Astrocyte (in vitro differentiated cells and primary cell): Measurements from ENCODE around the gene CLASRP. TPM values are rescaled to one million over a fixed set of nuclear protein-coding genes. Genes with fewer than 3 reads are reported as not detected.

ENCODE experiments used
- DNase-seq: peaks from one replicate; pipeline ENCODE4 v3.0.0-alpha.2; 2010; ENCODE audit warnings: low read depth
- FAIRE-seq: peaks from 2 replicates; lab custom pipeline; 2011; peaks lifted over from hg19 to GRCh38; lab: Jason Lieb, UNC
- H2AFZ ChIP-seq: 2 replicates; pipeline ENCODE4 v1.6.0; 2012; ENCODE audit warnings: low read depth, low read length, inconsistent platforms
- H3K27ac ChIP-seq: 2 replicates; pipeline ENCODE4 v1.5.1; 2011; ENCODE audit warnings: low read depth, low read length, inconsistent platforms
- H3K27me3 ChIP-seq: 2 replicates; pipeline ENCODE4 v1.6.0; 2011; ENCODE audit warnings: low read length, inconsistent platforms; ENCODE audit not compliant: insufficient read depth
- H3K36me3 ChIP-seq: 2 replicates; pipeline ENCODE4 v1.5.1; 2011; ENCODE audit warnings: low read length, inconsistent platforms; ENCODE audit not compliant: insufficient read depth
- H3K4me1 ChIP-seq: 2 replicates; pipeline ENCODE4 v1.5.1; 2011; ENCODE audit warnings: low read length, inconsistent platforms; ENCODE audit not compliant: insufficient read depth
- H3K4me2 ChIP-seq: 2 replicates; pipeline ENCODE4 v1.6.0; 2012; ENCODE audit warnings: low read length, inconsistent platforms
- H3K4me3 ChIP-seq: 2 replicates; pipeline ENCODE4 v1.5.1; 2011; ENCODE audit warnings: low read depth, mild to moderate bottlenecking, low read length, inconsistent platforms; ENCODE audit not compliant: insufficient read depth
- H3K79me2 ChIP-seq: 2 replicates; pipeline ENCODE4 v1.6.0; 2012; ENCODE audit warnings: mild to moderate bottlenecking, low read length, inconsistent platforms; ENCODE audit not compliant: insufficient read depth
- H3K9ac ChIP-seq: 2 replicates; pipeline ENCODE4 v1.6.0; 2012; ENCODE audit warnings: mild to moderate bottlenecking, low read length, inconsistent platforms
- H3K9me3 ChIP-seq: 2 replicates; pipeline ENCODE4 v1.5.1; 2012; ENCODE audit warnings: low read depth, mild to moderate bottlenecking, low read length, inconsistent platforms; ENCODE audit not compliant: insufficient read depth
- H4K20me1 ChIP-seq: 2 replicates; pipeline ENCODE4 v1.6.0; 2012; ENCODE audit warnings: low read length, inconsistent platforms; ENCODE audit not compliant: insufficient read depth
- H3K27ac Mint-ChIP-seq: one replicate; pipeline ENCODE4 v1.8.0; 2021; ENCODE audit warnings: mild to moderate bottlenecking, mixed read lengths; ENCODE audit not compliant: unreplicated experiment
- H3K27me3 Mint-ChIP-seq: one replicate; pipeline ENCODE4 v1.8.0; 2021; ENCODE audit warnings: low read depth, mixed read lengths; ENCODE audit not compliant: unreplicated experiment
- H3K36me3 Mint-ChIP-seq: one replicate; pipeline ENCODE4 v1.8.0; 2021; ENCODE audit warnings: low read depth, mixed read lengths; ENCODE audit not compliant: unreplicated experiment
- H3K4me1 Mint-ChIP-seq: one replicate; pipeline ENCODE4 v1.8.0; 2021; ENCODE audit warnings: low read depth, mixed read lengths; ENCODE audit not compliant: unreplicated experiment
- H3K4me3 Mint-ChIP-seq: one replicate; pipeline ENCODE4 v1.8.0; 2021; ENCODE audit warnings: mild to moderate bottlenecking, moderate library complexity, mixed read lengths; ENCODE audit not compliant: unreplicated experiment
- H3K9me3 Mint-ChIP-seq: one replicate; pipeline ENCODE4 v1.8.0; 2021; ENCODE audit warnings: mild to moderate bottlenecking, mixed read lengths; ENCODE audit not compliant: unreplicated experiment
- EZH2 ChIP-seq: IDR thresholded peaks from 2 replicates; pipeline ENCODE4 v1.6.1; 2012; ENCODE audit warnings: mild to moderate bottlenecking, low read length, inconsistent platforms; ENCODE audit not compliant: insufficient read depth
- total RNA-seq: library from RNA; stranded (reverse); gene quantifications from 2 replicates; pipeline ENCODE4 v1.2.1, GENCODE V29; 2021
- TF ChIP-seq, protein P1 (sequence below): IDR thresholded peaks from 2 replicates; pipeline ENCODE4 v1.5.1; 2011; ENCODE audit warnings: low read depth, mild to moderate bottlenecking, inconsistent platforms, low read length, moderate library complexity; ENCODE audit not compliant: insufficient read depth

The CLASRP gene
- total RNA-seq, 1 donor from 2014 or later, result 45.5 TPM

DNA sequence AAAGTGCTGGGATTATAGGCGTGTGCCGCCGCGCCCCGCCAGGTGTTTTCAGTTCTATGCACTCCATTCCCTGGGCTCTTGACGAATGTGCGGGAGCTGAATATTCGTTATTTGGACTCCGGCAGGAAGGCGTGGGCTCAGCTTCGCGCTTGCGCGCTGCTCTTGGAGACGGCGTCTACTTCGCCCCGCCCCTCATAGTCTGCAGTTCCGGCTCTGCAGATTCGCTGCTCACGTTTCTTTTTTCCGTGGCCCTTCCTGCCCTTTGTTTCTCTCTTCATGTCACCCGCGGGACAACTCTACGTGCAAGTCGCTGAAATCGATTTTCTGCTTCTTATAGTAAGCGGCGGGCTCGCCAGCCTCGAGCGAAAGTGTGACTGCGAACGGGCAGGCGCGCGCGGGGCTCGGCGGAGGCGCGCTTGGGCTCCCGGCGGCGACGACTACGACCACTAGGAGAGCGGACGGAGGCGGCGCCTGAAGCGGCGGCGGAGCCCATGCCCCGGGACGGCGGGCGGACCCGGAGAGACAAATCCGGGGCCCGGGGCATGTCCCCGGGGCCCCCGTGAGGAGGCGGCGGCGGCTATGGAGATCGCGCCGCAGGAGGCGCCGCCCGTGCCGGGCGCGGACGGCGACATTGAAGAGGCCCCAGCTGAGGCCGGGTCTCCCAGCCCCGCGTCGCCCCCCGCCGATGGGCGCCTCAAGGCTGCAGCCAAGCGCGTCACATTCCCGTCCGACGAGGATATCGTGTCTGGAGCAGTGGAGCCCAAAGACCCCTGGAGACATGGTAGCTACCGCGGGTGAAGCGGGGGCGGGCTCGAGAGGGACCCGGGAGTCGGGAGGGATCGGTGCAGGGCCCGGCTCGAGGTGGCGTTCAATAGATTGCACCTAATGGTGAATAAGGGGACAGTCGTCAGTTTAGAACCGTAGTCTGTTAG lies 54.2 kb downstream of the CLASRP start, which contains the start of gene PPP1R37:
TSS of gene PPP1R37 (plus strand) at position 433 of the 932 bp plus-strand sequence. CDS start at position 580, 147 bp downstream.
- Mint-ChIP-seq H3K36me3 (peaks cover 9% of the 10 kb centered on the region), H3K9me3 (no peaks in the 10 kb centered on the region), H3K27me3 (no peaks in the 10 kb centered on the region), H3K27ac (peak within 1 kb of the TSS; percentile 95), H3K4me3 (peak within 1 kb of the TSS; percentile 93), H3K4me1 (peaks cover 37% of the 10 kb centered on the region)
- H3K79me2 ChIP-seq, result peaks cover 67% of the 10 kb centered on the region
- peak within 1 kb of the TSS; percentile 88 for H3K4me3 ChIP-seq
- no peak for TF ChIP-seq EZH2
- TF ChIP-seq, protein P1, sequence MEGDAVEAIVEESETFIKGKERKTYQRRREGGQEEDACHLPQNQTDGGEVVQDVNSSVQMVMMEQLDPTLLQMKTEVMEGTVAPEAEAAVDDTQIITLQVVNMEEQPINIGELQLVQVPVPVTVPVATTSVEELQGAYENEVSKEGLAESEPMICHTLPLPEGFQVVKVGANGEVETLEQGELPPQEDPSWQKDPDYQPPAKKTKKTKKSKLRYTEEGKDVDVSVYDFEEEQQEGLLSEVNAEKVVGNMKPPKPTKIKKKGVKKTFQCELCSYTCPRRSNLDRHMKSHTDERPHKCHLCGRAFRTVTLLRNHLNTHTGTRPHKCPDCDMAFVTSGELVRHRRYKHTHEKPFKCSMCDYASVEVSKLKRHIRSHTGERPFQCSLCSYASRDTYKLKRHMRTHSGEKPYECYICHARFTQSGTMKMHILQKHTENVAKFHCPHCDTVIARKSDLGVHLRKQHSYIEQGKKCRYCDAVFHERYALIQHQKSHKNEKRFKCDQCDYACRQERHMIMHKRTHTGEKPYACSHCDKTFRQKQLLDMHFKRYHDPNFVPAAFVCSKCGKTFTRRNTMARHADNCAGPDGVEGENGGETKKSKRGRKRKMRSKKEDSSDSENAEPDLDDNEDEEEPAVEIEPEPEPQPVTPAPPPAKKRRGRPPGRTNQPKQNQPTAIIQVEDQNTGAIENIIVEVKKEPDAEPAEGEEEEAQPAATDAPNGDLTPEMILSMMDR, result no peak
- H3K4me2 ChIP-seq, result peak within 1 kb of the TSS; percentile 100
- H3K9me3 ChIP-seq, result no peaks in the 10 kb centered on the region
- H3K27me3 ChIP-seq, result no peaks in the 10 kb centered on the region
- H4K20me1 ChIP-seq, result peaks cover 44% of the 10 kb centered on the region
- H3K9ac ChIP-seq, result peak within 1 kb of the TSS; percentile 91
- peak; percentile 64 for FAIRE-seq
- peak within 1 kb of the TSS; percentile 84 for H2AFZ ChIP-seq
- H3K36me3 ChIP-seq, result peaks cover 5% of the 10 kb centered on the region
- peak within 1 kb of the TSS; percentile 94 for H3K27ac ChIP-seq
- H3K4me1 ChIP-seq, result peaks cover 24% of the 10 kb centered on the region
- DNase-seq, result peak; percentile 95

DNA sequence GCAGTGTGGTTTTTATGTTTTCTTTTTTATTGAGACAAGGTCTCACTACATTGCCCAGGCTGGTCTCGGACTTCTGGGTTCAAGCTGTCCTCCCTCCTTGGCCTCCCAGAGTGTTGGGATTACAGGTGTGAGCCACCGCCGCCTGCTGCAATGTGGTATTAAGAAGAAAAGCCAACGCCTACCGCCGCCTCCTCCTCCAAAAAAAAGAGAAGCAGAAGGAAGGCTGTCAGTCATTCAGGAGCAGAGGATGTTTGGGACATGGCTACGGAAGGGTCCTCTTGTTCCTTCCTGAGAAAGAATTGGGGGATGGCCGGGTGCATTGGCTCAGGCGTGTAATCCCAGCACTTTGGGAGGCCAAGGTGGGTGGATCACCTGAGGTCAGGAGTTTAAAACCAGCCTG lies 55.3 kb downstream of the CLASRP start:
- H3K4me1 Mint-ChIP-seq, result peaks cover 49% of the 10 kb centered on the region
- no peaks in the 10 kb centered on the region for H3K9me3 ChIP-seq
- H3K79me2 ChIP-seq, result peaks cover 73% of the 10 kb centered on the region
- DNase-seq (no peak), FAIRE-seq (no peak)
- H3K27ac Mint-ChIP-seq, result no peak overlapping the region
- H3K27me3 Mint-ChIP-seq, result no peaks in the 10 kb centered on the region
- no peak overlapping the region for H3K27ac ChIP-seq
- H4K20me1 ChIP-seq, result peaks cover 55% of the 10 kb centered on the region
- peaks cover 5% of the 10 kb centered on the region for H3K36me3 ChIP-seq
- no peak for TF ChIP-seq EZH2
- TF ChIP-seq, protein P1, result no peak
- H3K4me3 ChIP-seq, result peak overlapping the region; percentile 88
- peak overlapping the region; percentile 91 for H3K9ac ChIP-seq
- H2AFZ ChIP-seq, result no peak overlapping the region
- H3K36me3 Mint-ChIP-seq, result peaks cover 9% of the 10 kb centered on the region
- H3K4me2 ChIP-seq, result peak overlapping the region; percentile 100
- H3K27me3 ChIP-seq, result no peaks in the 10 kb centered on the region
- H3K4me1 ChIP-seq, result peaks cover 35% of the 10 kb centered on the region
- no peaks in the 10 kb centered on the region for H3K9me3 Mint-ChIP-seq
- H3K4me3 Mint-ChIP-seq, result peak overlapping the region; percentile 93

DNA sequence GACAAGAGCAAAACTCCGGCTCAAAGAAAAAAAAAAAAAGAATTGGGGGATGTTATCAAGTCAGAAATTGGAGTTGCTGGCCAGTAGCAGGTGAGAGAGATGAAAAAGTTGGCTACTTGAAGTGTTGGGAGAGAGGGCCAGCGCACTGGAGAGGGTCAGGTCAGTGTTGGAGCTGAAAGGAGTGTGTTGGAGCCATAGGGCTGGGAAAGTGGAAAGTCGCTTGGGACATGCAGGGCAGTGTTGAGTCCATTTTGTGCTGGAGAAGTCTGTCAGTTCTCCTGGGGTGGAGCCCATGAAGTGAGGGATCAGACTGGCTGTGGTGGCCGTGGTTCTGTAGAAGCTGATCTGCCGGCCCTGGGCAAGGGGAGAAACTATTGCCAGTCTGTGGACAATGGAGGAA lies 55.9 kb downstream of the CLASRP start:
- H3K9me3 Mint-ChIP-seq, result no peaks in the 10 kb centered on the region
- Histone ChIP-seq H3K4me3 (no peak overlapping the region), H3K4me1 (peaks cover 41% of the 10 kb centered on the region), H3K9me3 (no peaks in the 10 kb centered on the region), H3K79me2 (peaks cover 74% of the 10 kb centered on the region), H3K36me3 (peaks cover 5% of the 10 kb centered on the region), H3K4me2 (peak overlapping the region; percentile 100), H2AFZ (no peak overlapping the region), H3K27me3 (no peaks in the 10 kb centered on the region), H3K27ac (no peak overlapping the region), H4K20me1 (peaks cover 61% of the 10 kb centered on the region), H3K9ac (no peak overlapping the region)
- peaks cover 9% of the 10 kb centered on the region for H3K36me3 Mint-ChIP-seq
- no peak for TF ChIP-seq EZH2
- TF ChIP-seq, protein P1, result no peak
- DNase-seq, result no peak
- peak overlapping the region; percentile 54 for H3K27ac Mint-ChIP-seq
- no peak for FAIRE-seq
- peaks cover 54% of the 10 kb centered on the region for H3K4me1 Mint-ChIP-seq
- peak overlapping the region; percentile 93 for H3K4me3 Mint-ChIP-seq
- no peaks in the 10 kb centered on the region for H3K27me3 Mint-ChIP-seq
